ENCODE results near the gene LEFTY2. TPM values are rescaled to one million over a fixed set of nuclear protein-coding genes. Genes with fewer than 3 reads are reported as not detected.

LEFTY2 gene
- total and polyA plus RNA-seq, 4 donors, result 0.09 to 0.24 TPM; not detected in 2

DNA sequence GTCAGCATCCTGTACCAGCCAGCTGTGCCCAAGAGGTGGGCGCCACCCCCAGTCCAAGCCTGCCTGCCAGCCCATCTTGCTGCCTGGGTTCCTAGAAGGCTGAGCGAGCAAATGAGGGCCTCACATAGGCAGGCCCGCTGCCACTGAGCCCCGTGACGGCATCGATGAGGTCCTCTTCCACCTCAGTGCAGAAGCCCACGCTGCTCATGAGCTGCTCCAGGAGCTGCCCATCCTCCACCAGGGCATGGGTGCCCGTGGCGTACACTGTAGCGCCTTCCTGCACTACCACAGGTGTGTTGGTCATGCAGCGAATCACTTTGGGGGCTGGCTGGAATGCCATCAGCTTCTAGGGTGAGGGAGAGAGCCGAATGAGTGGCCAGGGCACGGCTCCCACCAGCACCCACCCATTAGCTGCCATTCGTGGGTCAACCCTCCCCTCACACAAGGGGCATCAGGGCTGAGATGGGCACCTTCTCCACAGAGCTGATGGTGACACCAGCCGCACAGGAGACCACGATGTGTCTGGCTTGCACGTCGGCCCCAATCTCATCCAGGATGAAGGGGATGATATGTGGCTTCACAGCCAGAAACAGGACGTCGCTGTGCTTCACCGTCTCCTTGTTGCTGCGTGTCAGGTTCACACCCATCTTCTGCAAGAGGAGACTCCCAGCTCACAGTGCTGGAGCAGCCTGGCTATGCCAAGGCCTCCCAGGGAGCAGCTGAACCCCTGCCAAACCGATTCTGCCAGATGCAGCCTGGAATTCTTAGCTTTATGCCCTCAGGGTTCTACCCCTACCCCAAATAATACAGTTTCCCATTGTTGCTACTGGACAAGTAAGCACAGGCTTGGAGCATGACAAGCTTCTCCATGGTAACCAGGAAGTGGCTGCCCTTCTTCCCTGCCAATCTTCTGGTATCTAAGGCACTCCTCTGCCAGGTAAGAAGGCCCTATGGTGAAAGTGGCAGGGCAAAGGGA, 19.0 kb downstream of the LEFTY2 start:
- Histone ChIP-seq H3K27me3 (ENCODE audit: control insufficient read depth in 4 of 4, insufficient read depth in 4 of 4, low read length in 3 of 4) (no peaks in the 10 kb centered on the region), H3K4me3 (ENCODE audit: low read depth in 1 of 3, low read length in 3 of 3) (no peak overlapping the region), H3K4me1 (ENCODE audit: control insufficient read depth in 4 of 4, insufficient read depth in 4 of 4, low read length in 3 of 4) (peaks cover 2 to 15% (median 7%) of the 10 kb centered on the region in 4 donors), H3K9me3 (ENCODE audit: control insufficient read depth in 4 of 4, low read length in 3 of 4) (no peaks in the 10 kb centered on the region), H3K36me3 (ENCODE audit: control insufficient read depth in 4 of 4, insufficient read depth in 3 of 4, low read depth in 1 of 4, low read length in 3 of 4) (peaks cover 0 to 22% (median 12%) of the 10 kb centered on the region in 4 donors), H3K27ac (ENCODE audit: low read depth in 1 of 2, low read length in 2 of 2) (no peak overlapping the region), H3K9ac (ENCODE audit: low read depth in 1 of 2, low read length in 2 of 2) (no peak overlapping the region)
- TF ChIP-seq, protein P1, sequence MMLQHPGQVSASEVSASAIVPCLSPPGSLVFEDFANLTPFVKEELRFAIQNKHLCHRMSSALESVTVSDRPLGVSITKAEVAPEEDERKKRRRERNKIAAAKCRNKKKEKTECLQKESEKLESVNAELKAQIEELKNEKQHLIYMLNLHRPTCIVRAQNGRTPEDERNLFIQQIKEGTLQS (IDR thresholded peaks at IDR 0.05), result no peak
- TF ChIP-seq EGR1 (IDR thresholded peaks at IDR 0.05; ENCODE audit: low read depth in 2 of 2), result no peak
- no peak for DNase-seq (ENCODE audit: low spot score)
- WGBS, result 95% methylated on average over 23 of the region's 23 CpGs

DNA sequence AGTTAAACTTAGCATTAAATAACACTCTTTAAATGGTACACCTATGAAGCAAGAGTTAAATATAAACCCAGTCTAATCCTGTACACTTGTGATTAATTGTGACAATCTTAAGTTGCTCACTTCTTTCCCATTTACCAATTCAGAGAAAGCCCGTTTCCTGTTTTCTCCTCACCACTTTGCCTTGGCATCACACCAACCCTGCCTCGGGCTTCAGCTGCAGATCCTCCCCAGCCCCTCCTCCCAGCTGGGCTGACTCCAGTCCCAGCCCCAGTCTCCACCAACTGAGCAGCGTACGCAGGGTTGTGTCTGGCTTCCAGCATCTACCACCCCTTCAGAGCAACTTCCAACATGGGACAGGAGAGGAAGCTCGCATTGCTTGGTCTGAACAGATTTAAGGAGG, 21.1 kb downstream of the LEFTY2 start:
- TF ChIP-seq FOXA1 (IDR thresholded peaks at IDR 0.05) (no peak), YY1 (IDR thresholded peaks at IDR 0.05) (no peak)
- 53% methylated on average over 5 of the region's 5 CpGs for WGBS
- no peak overlapping the region for H3K4me3 ChIP-seq (ENCODE audit: low read depth in 1 of 3, low read length in 3 of 3)
- H3K9ac ChIP-seq (ENCODE audit: low read depth in 1 of 2, low read length in 2 of 2), result no peak overlapping the region
- DNase-seq (ENCODE audit: low spot score), result no peak
- H3K4me1 ChIP-seq (ENCODE audit: control insufficient read depth in 4 of 4, insufficient read depth in 4 of 4, low read length in 3 of 4), result peaks cover 2 to 15% (median 7%) of the 10 kb centered on the region in 4 donors
- peaks cover 0 to 28% (median 12%) of the 10 kb centered on the region in 4 donors for H3K36me3 ChIP-seq (ENCODE audit: control insufficient read depth in 4 of 4, insufficient read depth in 3 of 4, low read depth in 1 of 4, low read length in 3 of 4)
- no peaks in the 10 kb centered on the region for H3K9me3 ChIP-seq (ENCODE audit: control insufficient read depth in 4 of 4, low read length in 3 of 4)
- H3K27ac ChIP-seq (ENCODE audit: low read depth in 1 of 2, low read length in 2 of 2), result no peak overlapping the region
- no peaks in the 10 kb centered on the region for H3K27me3 ChIP-seq (ENCODE audit: control insufficient read depth in 4 of 4, insufficient read depth in 4 of 4, low read length in 3 of 4)

DNA sequence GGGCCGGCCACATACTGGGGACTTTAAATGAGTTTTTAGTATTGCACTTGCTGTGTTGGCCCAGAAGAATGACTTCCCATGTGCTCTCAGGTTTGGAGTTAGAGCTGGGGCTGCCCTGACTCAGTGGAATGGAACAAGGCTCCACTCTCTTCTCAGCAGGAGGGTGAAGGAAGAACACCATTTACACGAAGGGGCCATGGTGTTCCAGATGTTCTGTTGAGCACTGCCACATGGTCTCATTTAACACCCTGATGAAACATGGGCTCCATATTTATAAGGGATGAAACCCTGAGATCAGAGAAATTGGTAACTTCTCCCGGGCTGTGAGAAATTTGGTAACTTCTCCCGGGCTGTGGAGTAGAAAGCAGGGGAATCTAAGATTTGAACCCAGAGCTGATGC, 22.7 kb downstream of the LEFTY2 start:
- peaks cover 0 to 28% (median 12%) of the 10 kb centered on the region in 4 donors for H3K36me3 ChIP-seq (ENCODE audit: control insufficient read depth in 4 of 4, insufficient read depth in 3 of 4, low read depth in 1 of 4, low read length in 3 of 4)
- H3K4me1 ChIP-seq (ENCODE audit: control insufficient read depth in 4 of 4, insufficient read depth in 4 of 4, low read length in 3 of 4), result peaks cover 2 to 10% (median 3%) of the 10 kb centered on the region in 4 donors
- WGBS, result 95% methylated on average over 4 of the region's 4 CpGs
- H3K9ac ChIP-seq (ENCODE audit: low read depth in 1 of 2, low read length in 2 of 2), result no peak overlapping the region
- H3K4me3 ChIP-seq (ENCODE audit: low read depth in 1 of 3, low read length in 3 of 3), result no peak overlapping the region
- DNase-seq (ENCODE audit: low spot score), result no peak
- no peak for TF ChIP-seq NR2F2 (IDR thresholded peaks at IDR 0.05)
- TF ChIP-seq EGR1 (IDR thresholded peaks at IDR 0.05; ENCODE audit: low read depth in 2 of 2), result no peak
- H3K27ac ChIP-seq (ENCODE audit: low read depth in 1 of 2, low read length in 2 of 2), result no peak overlapping the region
- H3K9me3 ChIP-seq (ENCODE audit: control insufficient read depth in 4 of 4, low read length in 3 of 4), result no peaks in the 10 kb centered on the region
- H3K27me3 ChIP-seq (ENCODE audit: control insufficient read depth in 4 of 4, insufficient read depth in 4 of 4, low read length in 3 of 4), result no peaks in the 10 kb centered on the region

DNA sequence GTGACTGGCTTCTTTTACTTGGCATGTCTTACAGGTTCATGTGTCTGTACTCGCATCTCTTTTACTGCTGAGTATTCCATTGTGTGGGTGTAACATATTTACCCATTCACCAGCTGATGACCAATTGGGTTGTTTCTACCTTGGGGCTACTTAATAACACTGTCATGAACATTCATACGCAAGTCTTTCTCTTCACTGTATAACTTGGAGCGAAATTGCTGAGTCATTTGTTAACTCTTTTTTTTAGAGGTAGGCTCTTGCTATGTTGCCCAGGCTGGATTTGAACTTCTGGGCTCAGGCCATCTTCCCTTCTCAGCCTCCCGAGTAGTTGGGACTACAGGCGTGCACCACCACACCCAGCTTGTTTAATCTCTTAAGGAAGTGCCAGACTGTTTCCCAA, 23.5 kb downstream of the LEFTY2 start:
- TF ChIP-seq, protein P2, sequence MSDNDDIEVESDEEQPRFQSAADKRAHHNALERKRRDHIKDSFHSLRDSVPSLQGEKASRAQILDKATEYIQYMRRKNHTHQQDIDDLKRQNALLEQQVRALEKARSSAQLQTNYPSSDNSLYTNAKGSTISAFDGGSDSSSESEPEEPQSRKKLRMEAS (IDR thresholded peaks at IDR 0.05), result no peak
- no peak for TF ChIP-seq TAF1 (conservative IDR thresholded peaks at IDR 0.05)
- Histone ChIP-seq H3K27me3 (ENCODE audit: control insufficient read depth in 4 of 4, insufficient read depth in 4 of 4, low read length in 3 of 4) (no peaks in the 10 kb centered on the region), H3K27ac (ENCODE audit: low read depth in 1 of 2, low read length in 2 of 2) (no peak overlapping the region), H3K9ac (ENCODE audit: low read depth in 1 of 2, low read length in 2 of 2) (no peak overlapping the region), H3K9me3 (ENCODE audit: control insufficient read depth in 4 of 4, low read length in 3 of 4) (no peaks in the 10 kb centered on the region), H3K4me3 (ENCODE audit: low read depth in 1 of 3, low read length in 3 of 3) (no peak overlapping the region), H3K4me1 (ENCODE audit: control insufficient read depth in 4 of 4, insufficient read depth in 4 of 4, low read length in 3 of 4) (peaks cover 0 to 4% (median under 1%) of the 10 kb centered on the region in 4 donors), H3K36me3 (ENCODE audit: control insufficient read depth in 4 of 4, insufficient read depth in 3 of 4, low read depth in 1 of 4, low read length in 3 of 4) (peaks cover 0 to 28% (median 12%) of the 10 kb centered on the region in 4 donors)
- 96% methylated on average over 5 of the region's 5 CpGs for WGBS
- DNase-seq (ENCODE audit: low spot score), result no peak
